Progenitor cell of endocrine pancreas (in vitro differentiated cells): ENCODE measurements around the gene UBL4A. TPM values are rescaled to one million over a fixed set of nuclear protein-coding genes. Genes with fewer than 3 reads are reported as not detected.

Experiments
- DNase-seq: peaks from one replicate; pipeline ENCODE4 v3.0.0; 2021; ENCODE audit warnings: low spot score; ENCODE audit not compliant: unreplicated experiment
- H3K27ac Mint-ChIP-seq: 2 replicates; pipeline ENCODE4 v1.8.0; 2021; ENCODE audit warnings: mild to moderate bottlenecking, moderate library complexity, mixed read lengths
- H3K27me3 Mint-ChIP-seq: 2 replicates; pipeline ENCODE4 v1.8.0; 2021; ENCODE audit warnings: mixed read lengths
- H3K36me3 Mint-ChIP-seq: 2 replicates; pipeline ENCODE4 v1.8.0; 2022; ENCODE audit warnings: mixed read lengths; ENCODE audit not compliant: insufficient read depth
- H3K4me1 Mint-ChIP-seq: 2 replicates; pipeline ENCODE4 v1.8.0; 2021; ENCODE audit warnings: low read depth, mixed read lengths
- H3K4me3 Mint-ChIP-seq: 2 replicates; pipeline ENCODE4 v1.8.0; 2021; ENCODE audit warnings: low read depth, mild to moderate bottlenecking, moderate library complexity, mixed read lengths
- H3K9me3 Mint-ChIP-seq: 2 replicates; pipeline ENCODE4 v1.8.0; 2021; ENCODE audit warnings: low read depth, mixed read lengths
- total RNA-seq: library from RNA; stranded (reverse); gene quantifications from 2 replicates; pipeline ENCODE4 v1.2.1, GENCODE V29; 2021
- TF ChIP-seq, protein P1 (sequence below): fragments of 200-600 bp; sonication (generic); IDR thresholded peaks from one replicate; pipeline ENCODE4 v1.5.0; 2021; ENCODE audit warnings: antibody characterized with exemption, mild to moderate bottlenecking; ENCODE audit not compliant: unreplicated experiment

The UBL4A gene
- total RNA-seq, 1 donor from 2014 or later, result 20.0 TPM

DNA sequence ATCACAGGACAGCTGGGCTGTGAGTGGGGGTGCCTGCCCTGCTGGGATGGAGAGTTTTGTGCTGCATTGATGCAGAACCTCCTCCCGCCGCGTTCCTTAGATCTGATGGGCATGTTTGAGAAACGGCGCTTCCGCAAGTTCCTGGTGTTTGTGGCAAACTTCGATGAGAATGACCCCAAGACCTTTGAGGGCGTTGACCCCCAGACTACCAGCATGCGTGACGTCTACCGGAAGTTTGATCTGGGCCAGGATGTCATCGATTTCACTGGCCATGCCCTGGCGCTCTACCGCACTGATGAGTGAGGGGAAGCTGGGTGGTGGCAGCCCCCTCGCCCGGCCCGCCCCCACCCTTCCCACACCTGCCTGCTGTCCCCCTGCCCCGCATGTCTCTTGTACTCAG lies 46.6 kb downstream of the UBL4A start:
- no peak for DNase-seq
- Mint-ChIP-seq H3K36me3 (peaks cover 3% of the 10 kb centered on the region), H3K4me3 (no peak overlapping the region), H3K4me1 (peaks cover 4% of the 10 kb centered on the region), H3K9me3 (no peaks in the 10 kb centered on the region), H3K27me3 (no peaks in the 10 kb centered on the region), H3K27ac (no peak overlapping the region)
- TF ChIP-seq, protein P1, sequence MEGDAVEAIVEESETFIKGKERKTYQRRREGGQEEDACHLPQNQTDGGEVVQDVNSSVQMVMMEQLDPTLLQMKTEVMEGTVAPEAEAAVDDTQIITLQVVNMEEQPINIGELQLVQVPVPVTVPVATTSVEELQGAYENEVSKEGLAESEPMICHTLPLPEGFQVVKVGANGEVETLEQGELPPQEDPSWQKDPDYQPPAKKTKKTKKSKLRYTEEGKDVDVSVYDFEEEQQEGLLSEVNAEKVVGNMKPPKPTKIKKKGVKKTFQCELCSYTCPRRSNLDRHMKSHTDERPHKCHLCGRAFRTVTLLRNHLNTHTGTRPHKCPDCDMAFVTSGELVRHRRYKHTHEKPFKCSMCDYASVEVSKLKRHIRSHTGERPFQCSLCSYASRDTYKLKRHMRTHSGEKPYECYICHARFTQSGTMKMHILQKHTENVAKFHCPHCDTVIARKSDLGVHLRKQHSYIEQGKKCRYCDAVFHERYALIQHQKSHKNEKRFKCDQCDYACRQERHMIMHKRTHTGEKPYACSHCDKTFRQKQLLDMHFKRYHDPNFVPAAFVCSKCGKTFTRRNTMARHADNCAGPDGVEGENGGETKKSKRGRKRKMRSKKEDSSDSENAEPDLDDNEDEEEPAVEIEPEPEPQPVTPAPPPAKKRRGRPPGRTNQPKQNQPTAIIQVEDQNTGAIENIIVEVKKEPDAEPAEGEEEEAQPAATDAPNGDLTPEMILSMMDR, result no peak

DNA sequence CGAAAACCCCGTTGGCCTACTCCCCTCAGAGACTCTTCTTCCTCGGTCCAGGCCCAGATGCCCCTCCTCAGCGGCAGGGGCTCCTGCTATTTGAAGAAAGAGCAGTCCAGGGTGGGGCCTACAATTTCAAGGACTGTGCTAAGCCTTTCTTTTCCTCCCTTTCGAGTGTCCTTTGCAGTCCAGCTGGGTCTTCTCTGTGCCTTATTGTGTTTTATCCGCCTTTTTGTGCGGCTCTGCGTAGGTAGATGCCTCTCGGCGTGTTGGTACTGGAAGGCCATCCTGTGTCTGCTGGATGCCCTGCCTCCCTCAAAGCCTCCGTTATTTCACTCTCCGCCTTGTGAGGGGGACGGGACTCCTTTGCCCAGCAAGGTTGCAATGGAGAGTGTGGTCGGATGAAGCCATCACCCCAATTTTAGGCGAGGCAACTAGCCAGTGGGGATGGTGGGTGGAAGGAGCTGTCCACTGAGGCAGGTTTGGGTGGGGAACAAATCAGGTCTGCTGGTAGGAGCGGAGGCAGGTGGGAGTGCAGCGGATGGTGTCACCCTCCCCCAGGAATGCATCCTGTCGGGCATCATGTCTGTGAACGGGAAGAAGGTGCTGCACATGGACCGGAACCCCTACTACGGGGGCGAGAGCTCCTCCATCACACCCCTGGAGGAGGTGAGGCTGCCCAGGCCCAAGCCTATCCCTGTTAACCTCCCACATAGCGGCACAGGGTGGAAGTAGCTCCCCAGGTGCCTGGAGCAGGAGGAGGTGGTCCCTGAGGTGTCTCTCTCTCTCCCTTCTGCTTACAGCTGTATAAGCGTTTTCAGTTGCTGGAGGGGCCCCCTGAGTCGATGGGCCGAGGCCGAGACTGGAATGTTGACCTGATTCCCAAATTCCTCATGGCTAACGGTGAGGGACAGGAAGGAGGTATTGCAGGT lies 48.2 kb downstream of the UBL4A start:
- TF ChIP-seq, protein P1, result no peak
- no peaks in the 10 kb centered on the region for H3K9me3 Mint-ChIP-seq

DNA sequence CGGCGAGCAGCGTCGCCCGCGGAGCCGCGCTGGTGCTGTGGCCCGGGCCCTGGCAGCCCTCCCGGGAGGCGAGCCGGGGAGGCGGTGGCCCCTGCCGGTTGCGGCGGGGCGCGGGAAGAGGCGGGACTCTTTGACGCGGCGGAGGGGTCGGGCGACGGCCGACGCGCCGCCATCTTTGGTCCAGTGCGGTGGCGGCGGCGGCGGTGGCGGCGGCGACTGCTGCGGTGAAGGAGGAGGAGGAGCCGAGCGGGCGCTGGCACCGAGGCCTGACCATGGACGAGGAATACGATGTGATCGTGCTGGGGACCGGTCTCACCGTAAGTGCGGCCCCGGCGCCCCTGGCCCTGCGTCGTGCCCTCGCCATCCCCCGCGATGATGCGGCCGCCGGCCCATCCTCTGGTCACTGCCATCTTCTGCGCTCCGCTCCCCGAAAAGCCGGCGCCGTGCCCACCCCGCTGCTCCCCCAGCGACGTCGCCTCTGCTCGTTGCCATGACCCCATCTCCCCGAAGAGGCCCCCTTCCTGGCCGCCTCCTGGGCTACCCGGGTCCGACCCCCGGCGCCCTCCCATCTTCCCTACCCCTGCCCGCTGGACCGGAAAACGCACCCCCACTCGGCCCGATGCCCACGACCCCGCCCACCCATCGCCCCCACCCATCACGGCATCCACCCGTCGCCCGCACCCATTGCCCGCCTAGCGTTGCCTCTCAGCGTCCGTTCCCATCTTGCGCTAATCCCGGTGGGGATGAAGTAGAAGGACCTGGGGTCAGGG lies 49.2 kb downstream of the UBL4A start, which contains the start of gene GDI1:
TSS of gene GDI1 (plus strand) at position 172 of the 770 bp plus-strand sequence. CDS start at position 273, 101 bp downstream.
- H3K27ac Mint-ChIP-seq, result peak within 1 kb of the TSS; percentile 89
- peak within 1 kb of the TSS; percentile 81 for H3K4me3 Mint-ChIP-seq
- no peaks in the 10 kb centered on the region for H3K9me3 Mint-ChIP-seq
- H3K4me1 Mint-ChIP-seq, result peaks cover 4% of the 10 kb centered on the region
- no peak for DNase-seq
- TF ChIP-seq, protein P1, result no peak
- H3K36me3 Mint-ChIP-seq, result peaks cover 6% of the 10 kb centered on the region
- H3K27me3 Mint-ChIP-seq, result no peaks in the 10 kb centered on the region

More for the DNA sequence above, 48.2 kb downstream of the UBL4A start:
- H3K4me3 Mint-ChIP-seq, result peak overlapping the region; percentile 81
- H3K27ac Mint-ChIP-seq, result no peak overlapping the region
- H3K27me3 Mint-ChIP-seq, result no peaks in the 10 kb centered on the region
- H3K36me3 Mint-ChIP-seq, result peaks cover 5% of the 10 kb centered on the region
- DNase-seq, result no peak
- H3K4me1 Mint-ChIP-seq, result peaks cover 4% of the 10 kb centered on the region

DNA sequence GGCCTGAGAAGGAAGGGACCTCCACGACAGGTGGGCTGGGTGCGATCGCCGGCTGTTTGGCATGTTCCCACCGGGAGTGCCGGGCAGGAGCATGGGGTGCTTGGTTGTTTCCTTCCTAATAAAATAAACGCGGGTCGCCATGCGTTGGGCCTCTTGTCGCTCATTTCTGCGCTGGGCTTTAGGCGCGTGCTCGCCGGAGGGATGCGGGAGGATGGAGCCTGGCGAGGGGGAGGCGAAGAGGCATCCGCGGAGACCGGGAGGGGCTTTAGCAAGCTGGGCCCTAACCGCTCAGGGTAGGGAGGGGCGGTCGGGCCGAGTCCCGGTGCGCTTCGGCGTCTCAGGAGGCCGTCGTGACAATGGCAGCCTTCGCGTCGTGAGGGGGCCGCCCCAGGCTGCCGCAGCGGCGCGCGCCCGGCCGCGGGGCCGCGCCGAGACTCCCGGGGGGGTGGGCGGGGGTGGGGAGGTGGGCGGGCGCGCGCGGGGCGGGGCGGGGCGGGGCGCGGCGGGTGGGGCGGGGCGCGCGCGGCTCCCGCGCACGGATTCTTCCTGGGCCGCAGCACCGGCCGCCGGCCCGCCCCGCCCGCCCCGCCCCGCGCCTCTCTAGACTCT lies 49.9 kb downstream of the UBL4A start:
- peaks cover 4% of the 10 kb centered on the region for H3K4me1 Mint-ChIP-seq
- TF ChIP-seq, protein P1, result no peak
- H3K27ac Mint-ChIP-seq, result peak overlapping the region; percentile 80
- no peaks in the 10 kb centered on the region for H3K9me3 Mint-ChIP-seq
- H3K27me3 Mint-ChIP-seq, result no peaks in the 10 kb centered on the region
- DNase-seq, result no peak
- peak overlapping the region; percentile 76 for H3K4me3 Mint-ChIP-seq
- H3K36me3 Mint-ChIP-seq, result peaks cover 3% of the 10 kb centered on the region
